Measurements from ENCODE around the gene PSG2. TPM values are rescaled to one million over a fixed set of nuclear protein-coding genes. Genes with fewer than 3 reads are reported as not detected.
A peak's percentile ranks its signal among the peaks of the same experiment; 100 is the strongest.
"Not testable (repeated sequence)": the region's sequence is repeated elsewhere in the genome, so short reads cannot be mapped to it uniquely, and the experiment has no call there.

Gene PSG2
- total and polyA plus RNA-seq, 11 donors, result not detected

GRCh38 chr19:43031645-43032044 is 50.9 kb downstream of the PSG2 start:
- 29 to 60% (median 41%) methylated on average over 2 of the region's 2 CpGs for WGBS, 4 donors
- H3K4me1 ChIP-seq; H3K36me3 ChIP-seq; ATAC-seq; DNase-seq; H3K27me3 ChIP-seq; H3K4me3 ChIP-seq; H3K9me3 ChIP-seq; H3K27ac ChIP-seq; intact Hi-C loops (cut with DNase I): not testable (repeated sequence)
- TF ChIP-seq CTCF (IDR thresholded peaks at IDR 0.05), result peak in 6 of 12 donors; percentile 8 to 26 (median 21)

GRCh38 chr19:43028866-43029265 is 53.6 kb downstream of the PSG2 start:
- intact Hi-C loops (cut with DNase I), result no loop called here
- 74 to 89% (median 78%) methylated on average over 4 of the region's 4 CpGs for WGBS, 4 donors
- Histone ChIP-seq H3K36me3 (no peaks in the 10 kb centered on the region), H3K27ac (no peak overlapping the region), H3K4me3 (no peak overlapping the region), H3K4me1 (no peaks in the 10 kb centered on the region), H3K9me3 (no peaks in the 10 kb centered on the region), H3K27me3 (no peaks in the 10 kb centered on the region)
- DNase-seq (no peak), ATAC-seq (no peak)
- no peak for TF ChIP-seq POLR2A (IDR thresholded peaks at IDR 0.05)
- TF ChIP-seq CTCF (IDR thresholded peaks at IDR 0.05), result no peak

GRCh38 chr19:43027985-43028384 is 54.5 kb downstream of the PSG2 start:
- intact Hi-C loops (cut with DNase I); H3K27me3 ChIP-seq; H3K4me1 ChIP-seq; ATAC-seq; H3K9me3 ChIP-seq; DNase-seq; H3K4me3 ChIP-seq; H3K27ac ChIP-seq; H3K36me3 ChIP-seq: not testable (repeated sequence)
- WGBS, 4 donors, result 36 to 61% (median 56%) methylated on average over 7 to 10 of the region's 10 CpGs
- peak in 1 of 12 donors; percentile 5 for TF ChIP-seq CTCF (IDR thresholded peaks at IDR 0.05)

GRCh38 chr19:43027061-43027460 is 55.4 kb downstream of the PSG2 start:
- intact Hi-C loops (cut with DNase I); H3K4me1 ChIP-seq; H3K36me3 ChIP-seq; DNase-seq; ATAC-seq; H3K4me3 ChIP-seq; H3K27ac ChIP-seq; H3K9me3 ChIP-seq; H3K27me3 ChIP-seq: not testable (repeated sequence)
- 75 to 79% (median 78%) methylated on average over 6 to 8 of the region's 8 CpGs for WGBS, 4 donors

GRCh38 chr19:43026369-43026768 is 56.1 kb downstream of the PSG2 start, which contains the start of gene PSG11:
PSG11 (minus strand) TSS chr19:43026469; CDS start chr19:43026372, 97 bp downstream.
- H3K36me3 ChIP-seq; intact Hi-C loops (cut with DNase I); H3K27ac ChIP-seq; H3K4me1 ChIP-seq; H3K9me3 ChIP-seq; ATAC-seq; DNase-seq; H3K27me3 ChIP-seq; H3K4me3 ChIP-seq: not testable (repeated sequence)
- 70 to 85% (median 77%) methylated on average over 5 to 6 of the region's 6 CpGs for WGBS, 4 donors

GRCh38 chr19:43022098-43022497 is 60.4 kb downstream of the PSG2 start:
- DNase-seq; H3K27ac ChIP-seq; ATAC-seq; H3K4me3 ChIP-seq; H3K36me3 ChIP-seq; intact Hi-C loops (cut with DNase I); H3K4me1 ChIP-seq; H3K27me3 ChIP-seq; H3K9me3 ChIP-seq: not testable (repeated sequence)
- WGBS, 4 donors, result 52 to 67% (median 60%) methylated on average over 4 of the region's 4 CpGs

- H3K4me1 ChIP-seq; ATAC-seq; H3K27me3 ChIP-seq; DNase-seq; H3K36me3 ChIP-seq; intact Hi-C loops (cut with DNase I); H3K9me3 ChIP-seq; H3K27ac ChIP-seq; H3K4me3 ChIP-seq: not testable (repeated sequence)
- 67 to 71% (median 70%) methylated on average over 4 of the region's 4 CpGs for WGBS, 4 donors
Measured at GRCh38 chr19:43021629-43022028, 60.9 kb downstream of the PSG2 start.

All from heart left ventricle (tissue), 16 donors.